CD4-positive, alpha-beta T cell treated with Interleukin-17A for 1 hour (primary cell): Measurements from ENCODE around the gene DDX20.

Experiments
- DNase-seq: peaks from one replicate; pipeline ENCODE4 v3.0.0-alpha.2; 2020

The DDX20 gene

GRCh38 chr1:111755331-111756123 lies at the start of gene DDX20:
Gene DDX20, plus strand, starts transcription at chr1:111755901. Its CDS starts 24 bp downstream, at chr1:111755925.
- peak; percentile 93 for DNase-seq

DNA sequence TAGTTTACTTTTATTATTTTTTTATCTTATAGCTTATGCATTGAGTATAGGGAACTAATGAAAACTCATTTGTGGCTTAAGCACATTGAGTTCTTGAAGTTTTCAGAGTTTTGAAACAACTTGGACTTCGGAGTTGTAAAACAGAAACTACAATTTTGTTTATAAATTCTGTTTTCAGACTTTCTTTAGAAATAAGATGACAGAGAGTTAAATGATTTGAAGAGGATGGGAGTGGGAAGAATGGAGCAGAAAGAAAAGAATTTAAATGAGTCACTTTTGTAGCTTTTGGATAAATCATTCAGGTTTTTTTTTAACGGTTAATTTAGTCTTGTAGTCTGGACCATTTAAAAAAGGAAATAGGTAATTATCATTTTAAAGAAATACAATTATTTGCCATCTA lies 48.8 kb upstream of the DDX20 start:
- DNase-seq, result no peak

DNA sequence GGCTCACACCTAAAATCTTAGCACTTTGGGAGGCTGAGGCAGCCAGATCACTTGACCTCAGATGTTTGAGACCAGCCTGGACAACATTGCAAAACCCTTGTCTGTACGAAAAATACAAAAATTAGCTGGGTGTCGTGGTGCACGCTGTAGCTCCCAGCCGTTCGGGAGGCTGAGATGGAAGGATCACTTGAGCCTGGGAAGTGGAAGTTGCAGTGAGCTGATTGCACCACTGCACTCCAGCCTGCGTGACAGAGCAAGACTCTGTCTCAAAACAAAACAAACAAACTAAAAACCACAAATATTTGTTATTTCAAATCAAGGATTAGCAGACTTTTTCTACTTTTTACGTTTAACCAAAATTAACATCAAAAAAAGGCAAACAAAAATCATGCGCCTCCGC lies 47.8 kb upstream of the DDX20 start:
- DNase-seq, result no peak

DNA sequence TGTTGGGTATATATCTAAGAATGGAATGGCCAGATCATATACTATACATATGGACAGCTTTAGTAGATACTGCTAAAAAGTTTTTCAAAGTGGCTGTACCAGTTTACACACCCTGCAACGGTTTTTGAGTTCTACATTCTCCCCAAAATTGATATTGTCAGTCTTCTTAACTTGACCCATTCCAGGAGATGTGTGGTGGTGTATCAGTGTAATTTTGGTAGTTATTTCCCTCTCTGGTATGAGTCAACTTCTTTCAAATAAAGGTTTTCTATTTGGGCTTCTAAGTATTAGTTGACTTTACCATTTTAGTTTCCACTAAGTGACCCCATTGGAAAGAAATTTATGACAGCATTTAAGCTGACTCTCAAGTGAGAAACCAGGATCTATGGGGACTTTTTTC lies 45.7 kb upstream of the DDX20 start:
- no peak for DNase-seq

GRCh38 chr1:111716333-111716732 lies 39.4 kb upstream of the DDX20 start:
- DNase-seq, result no peak

- no peak for DNase-seq
Observed at GRCh38 chr1:111717450-111717849, 38.3 kb upstream of the DDX20 start.

DNA sequence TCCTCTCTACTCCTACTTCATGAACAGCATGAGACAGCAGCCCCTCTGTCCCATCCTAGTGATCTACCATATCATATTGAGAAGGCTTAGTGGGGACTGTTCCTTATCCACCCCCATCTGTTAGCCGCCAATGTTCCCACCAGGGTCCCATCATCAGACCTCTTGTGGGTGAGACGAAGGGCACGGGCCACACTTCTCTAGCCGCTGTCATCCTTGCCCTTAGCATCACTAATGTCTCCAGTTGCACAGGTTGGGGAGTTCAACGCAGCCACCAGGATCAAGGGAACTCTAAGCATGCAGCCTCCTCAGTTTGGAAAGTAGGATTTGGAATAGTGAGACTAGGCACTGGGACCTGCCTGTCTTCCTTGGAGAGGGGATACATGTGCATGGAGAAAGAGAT lies 36.6 kb upstream of the DDX20 start:
- no peak for DNase-seq

- no peak for DNase-seq
Observed at GRCh38 chr1:111719674-111720132, 36.0 kb upstream of the DDX20 start.

DNA sequence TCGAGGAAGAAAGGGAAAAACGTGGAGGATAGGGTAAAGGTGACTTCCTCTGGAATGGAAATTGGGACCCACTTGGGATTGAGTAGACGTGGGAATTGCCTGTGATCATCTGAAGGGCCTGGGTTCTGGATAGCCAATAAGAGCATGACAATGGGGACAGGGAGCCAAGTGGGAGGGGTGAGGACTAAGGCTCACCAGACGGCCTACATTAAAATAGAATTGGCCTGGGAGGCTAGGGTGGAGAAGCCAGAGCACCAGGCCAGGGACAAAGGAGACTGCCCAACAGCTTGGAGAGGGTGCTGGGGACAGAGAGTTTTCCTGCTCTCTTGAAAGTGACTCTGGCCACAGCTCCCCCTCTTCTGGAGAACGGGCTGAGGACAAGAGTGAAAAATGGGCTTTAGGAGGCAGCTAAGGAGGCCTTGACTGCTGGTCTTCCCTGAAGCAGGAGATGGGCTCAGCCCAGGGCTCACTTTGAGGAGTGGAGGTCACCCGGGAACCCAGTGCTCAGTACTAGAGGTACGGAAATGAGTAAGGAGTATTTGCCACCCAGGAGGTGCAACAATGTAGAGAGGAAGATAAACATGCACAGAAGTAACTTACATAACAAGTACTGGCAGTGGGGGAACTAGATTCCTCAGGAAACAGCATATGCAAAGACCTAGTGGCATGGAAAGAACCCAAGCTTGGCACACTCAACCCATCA lies 35.3 kb upstream of the DDX20 start:
- DNase-seq, result no peak

DNA sequence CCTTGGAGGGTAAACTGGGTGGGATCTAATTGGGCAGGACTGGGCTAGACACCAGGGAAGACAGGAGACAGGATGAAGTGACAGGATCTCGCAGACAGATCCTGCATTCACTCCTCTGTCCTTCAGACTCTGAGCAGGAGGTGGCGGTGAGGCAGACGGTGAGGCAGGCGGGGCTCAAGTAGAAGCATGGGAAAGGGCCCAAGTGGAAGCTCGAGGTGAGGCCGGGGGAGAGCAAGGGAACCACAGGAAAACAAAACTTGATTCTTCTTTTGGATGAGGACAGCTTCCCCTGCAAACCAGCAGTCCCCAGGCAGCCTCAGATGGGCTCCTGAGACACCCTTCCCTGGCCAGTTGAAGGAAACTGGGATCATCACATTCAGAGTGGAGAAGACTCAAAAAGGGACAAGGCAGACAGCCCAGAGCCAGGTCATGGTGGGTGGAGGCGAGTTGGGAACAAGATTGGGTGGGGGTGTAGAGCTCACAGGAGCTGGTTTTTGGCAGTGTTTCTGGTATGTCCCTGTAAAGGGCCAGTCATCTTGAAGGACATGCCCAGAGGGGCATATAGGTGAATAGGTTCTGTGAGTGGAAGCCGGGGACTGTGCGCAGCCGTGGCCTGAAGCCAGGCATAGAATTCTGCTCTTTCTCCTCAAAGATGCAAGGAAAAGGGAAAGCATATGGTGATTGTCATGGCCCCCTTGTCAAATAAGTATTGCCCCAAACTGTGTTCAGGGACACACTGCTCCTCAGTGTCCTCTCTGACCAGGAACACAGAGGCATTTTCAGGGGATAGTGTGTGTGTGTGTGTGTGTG lies 34.5 kb upstream of the DDX20 start:
- DNase-seq, result no peak

GRCh38 chr1:111723091-111723806 lies 32.5 kb upstream of the DDX20 start:
- peak; percentile 63 for DNase-seq

DNA sequence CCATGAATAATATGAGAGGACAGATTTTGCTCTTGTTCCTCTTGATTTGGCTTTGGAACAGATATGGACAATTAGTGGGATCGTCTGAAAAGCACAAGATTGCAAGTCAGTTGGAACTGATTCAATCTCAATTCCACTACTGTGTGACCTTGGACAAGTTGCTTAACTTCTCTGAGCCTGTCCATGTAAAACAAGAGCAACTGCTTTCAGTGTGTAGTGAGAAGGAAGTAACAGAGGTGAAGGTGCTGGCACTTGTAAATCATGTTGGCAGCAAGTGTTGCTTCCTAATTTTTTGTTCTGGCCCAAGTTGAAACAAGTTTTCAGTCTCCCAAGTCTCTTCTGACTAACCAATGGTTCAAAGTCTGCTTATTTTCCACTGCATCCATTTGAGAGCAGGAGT lies 31.8 kb upstream of the DDX20 start:
- no peak for DNase-seq

GRCh38 chr1:111725192-111725591 lies 30.5 kb upstream of the DDX20 start:
- no peak for DNase-seq

DNA sequence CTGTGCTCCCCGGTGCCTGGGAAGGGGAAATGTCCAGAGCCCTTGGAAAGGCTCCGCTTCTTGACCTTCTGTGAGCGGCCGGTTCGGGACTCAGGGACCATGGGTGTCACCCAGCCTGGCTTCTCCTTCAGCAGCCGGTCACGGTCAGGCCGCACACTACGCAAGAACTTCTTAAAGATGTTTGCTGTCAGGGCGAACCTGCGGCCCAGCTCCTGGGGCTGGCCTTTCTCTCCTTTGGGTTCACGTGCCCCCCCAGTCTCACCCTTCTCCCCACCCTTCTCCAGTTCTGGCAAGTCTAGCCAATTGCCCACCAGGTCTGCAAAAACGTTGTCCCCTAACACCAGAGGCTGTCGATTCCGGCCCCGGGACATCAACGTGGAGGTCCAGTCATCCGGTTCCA lies 28.6 kb upstream of the DDX20 start:
- no peak for DNase-seq

GRCh38 chr1:111729271-111729921 lies 26.3 kb upstream of the DDX20 start:
- no peak for DNase-seq

GRCh38 chr1:111729946-111730681 lies 25.6 kb upstream of the DDX20 start:
- DNase-seq, result no peak

GRCh38 chr1:111730706-111731105 lies 25.0 kb upstream of the DDX20 start:
- DNase-seq, result no peak

DNA sequence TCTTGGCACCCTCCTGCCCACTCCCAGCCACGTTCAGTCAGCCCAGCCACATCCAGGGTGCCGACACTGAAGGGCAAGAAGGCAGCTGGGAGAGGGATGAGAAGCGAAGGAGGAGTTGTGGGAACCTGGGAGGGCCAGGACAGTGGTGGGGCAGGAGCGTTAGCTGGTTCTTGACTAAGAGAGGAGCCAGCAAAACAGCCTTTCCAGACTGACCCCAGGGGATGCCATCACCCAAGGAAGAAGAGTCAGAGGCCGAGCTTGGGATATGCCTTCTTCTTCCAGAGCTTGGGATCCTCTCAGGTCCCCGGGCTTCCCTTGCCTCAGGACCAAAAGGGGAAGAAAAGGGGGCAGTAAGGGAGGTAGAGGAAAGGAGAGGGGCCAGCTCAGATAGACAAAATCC lies 23.7 kb upstream of the DDX20 start:
- DNase-seq, result no peak

DNA sequence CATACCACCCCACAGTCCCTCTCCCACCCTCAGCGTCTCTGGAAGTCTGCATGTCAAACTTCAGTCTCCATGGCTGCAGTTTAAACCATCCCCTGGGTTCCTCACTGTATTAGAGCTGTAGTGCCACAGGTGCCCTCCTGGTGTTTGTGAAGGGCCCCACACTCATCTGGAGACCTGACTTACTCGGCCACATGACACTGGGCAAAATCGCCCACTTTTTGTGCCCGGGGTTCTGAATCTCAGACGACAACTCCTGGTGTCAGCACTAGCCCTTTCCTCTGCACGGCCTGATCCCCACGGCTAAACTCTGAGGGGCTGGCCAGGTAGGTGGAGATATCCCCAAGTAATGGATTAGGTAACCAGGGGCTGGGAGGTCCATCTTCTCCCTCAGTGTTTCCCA lies 23.0 kb upstream of the DDX20 start:
- DNase-seq, result no peak

DNA sequence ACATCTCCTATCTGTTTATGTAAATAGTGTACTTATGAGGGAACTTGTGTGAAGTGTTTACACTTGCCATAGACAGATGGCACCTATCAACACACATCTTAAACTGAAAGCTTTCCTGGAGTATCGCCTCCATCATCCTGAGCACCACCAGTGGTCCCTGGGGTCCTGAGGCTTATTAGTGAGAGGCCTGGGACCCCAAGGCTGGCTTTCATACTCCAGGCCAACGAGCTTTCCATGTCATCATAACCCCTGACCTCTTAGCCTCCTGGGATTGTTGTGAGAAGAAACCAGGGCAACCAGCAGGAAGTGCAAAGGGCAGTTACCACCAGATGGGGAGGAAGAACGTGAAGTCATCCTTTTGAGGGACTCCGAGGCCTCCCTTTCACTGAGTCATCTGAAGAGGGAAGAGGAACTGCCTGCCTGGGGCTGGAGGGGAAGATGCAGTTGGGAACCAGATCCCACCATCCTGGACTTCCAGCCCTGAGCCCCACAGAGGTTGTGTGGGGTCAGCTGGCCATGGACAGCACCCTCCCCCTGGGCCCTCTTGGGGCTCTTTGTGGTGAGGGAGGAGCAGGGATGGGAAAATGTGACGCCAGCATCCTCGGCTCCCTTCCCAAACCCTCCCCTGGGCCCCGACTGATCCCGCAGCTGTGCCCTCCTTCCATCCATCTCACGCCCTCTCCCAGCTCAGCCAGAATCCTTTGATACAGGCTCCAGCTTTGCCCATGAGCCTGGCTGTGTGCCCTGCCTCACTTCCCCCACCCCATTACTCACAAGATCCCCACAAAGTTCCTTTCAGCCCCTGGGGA lies 22.3 kb upstream of the DDX20 start:
- peak; percentile 46 for DNase-seq

- no peak for DNase-seq
Observed at GRCh38 chr1:111733992-111734341, 21.7 kb upstream of the DDX20 start.
